ENCODE results near the gene LHFPL3. TPM values are rescaled to one million over a fixed set of nuclear protein-coding genes. Genes with fewer than 3 reads are reported as not detected.

The LHFPL3 gene
- total RNA-seq, 4 donors from 2014 or later = not detected

DNA sequence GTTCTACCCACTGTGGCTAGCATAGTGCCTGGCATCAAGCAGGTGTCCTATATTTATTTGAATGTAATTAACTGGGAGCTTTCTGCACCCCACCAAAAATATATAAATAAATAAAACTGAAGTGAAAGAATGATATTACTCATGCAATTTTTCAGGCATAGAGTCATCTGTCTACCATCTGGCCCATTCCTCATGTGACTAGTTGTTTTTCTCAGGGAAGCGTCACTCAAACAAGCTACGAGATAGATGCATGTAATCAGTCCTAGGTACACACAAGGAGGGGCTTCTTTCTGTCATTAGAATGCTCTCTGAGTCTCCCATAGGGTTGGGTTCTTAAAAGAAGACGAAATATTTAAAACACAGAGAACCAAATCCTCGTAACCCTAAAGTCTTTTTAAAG is 430.1 kb downstream of the LHFPL3 start:
- Histone ChIP-seq H3K4me1 (no peaks in the 10 kb centered on the region), H3K36me3 (no peaks in the 10 kb centered on the region), H3K27me3 (no peaks in the 10 kb centered on the region), H3K27ac (no peak overlapping the region), H3K9me3 (no peaks in the 10 kb centered on the region), H3K4me3 (no peak overlapping the region)
- intact Hi-C loops (cut with DNase I; ENCODE audit: low total_unique reads) = no loop called here
- ATAC-seq (no peak), DNase-seq (no peak)
- no peak for TF ChIP-seq POLR2A (IDR thresholded peaks at IDR 0.05)
- TF ChIP-seq, protein P1, sequence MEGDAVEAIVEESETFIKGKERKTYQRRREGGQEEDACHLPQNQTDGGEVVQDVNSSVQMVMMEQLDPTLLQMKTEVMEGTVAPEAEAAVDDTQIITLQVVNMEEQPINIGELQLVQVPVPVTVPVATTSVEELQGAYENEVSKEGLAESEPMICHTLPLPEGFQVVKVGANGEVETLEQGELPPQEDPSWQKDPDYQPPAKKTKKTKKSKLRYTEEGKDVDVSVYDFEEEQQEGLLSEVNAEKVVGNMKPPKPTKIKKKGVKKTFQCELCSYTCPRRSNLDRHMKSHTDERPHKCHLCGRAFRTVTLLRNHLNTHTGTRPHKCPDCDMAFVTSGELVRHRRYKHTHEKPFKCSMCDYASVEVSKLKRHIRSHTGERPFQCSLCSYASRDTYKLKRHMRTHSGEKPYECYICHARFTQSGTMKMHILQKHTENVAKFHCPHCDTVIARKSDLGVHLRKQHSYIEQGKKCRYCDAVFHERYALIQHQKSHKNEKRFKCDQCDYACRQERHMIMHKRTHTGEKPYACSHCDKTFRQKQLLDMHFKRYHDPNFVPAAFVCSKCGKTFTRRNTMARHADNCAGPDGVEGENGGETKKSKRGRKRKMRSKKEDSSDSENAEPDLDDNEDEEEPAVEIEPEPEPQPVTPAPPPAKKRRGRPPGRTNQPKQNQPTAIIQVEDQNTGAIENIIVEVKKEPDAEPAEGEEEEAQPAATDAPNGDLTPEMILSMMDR (IDR thresholded peaks at IDR 0.05 in 4 of 5, conservative IDR thresholded peaks at IDR 0.05 in 1 of 5) = no peak
- in situ Hi-C loops (cut with MboI; ENCODE audit: low sequenced_read_pairs in 4 of 4) = no loop called here

- Histone ChIP-seq H3K36me3 (no peaks in the 10 kb centered on the region), H3K4me1 (no peaks in the 10 kb centered on the region), H3K27me3 (no peaks in the 10 kb centered on the region), H3K9me3 (no peaks in the 10 kb centered on the region), H3K4me3 (no peak overlapping the region), H3K27ac (no peak overlapping the region)
- in situ Hi-C loops (cut with MboI; ENCODE audit: low sequenced_read_pairs in 4 of 4) = no loop called here
- intact Hi-C loops (cut with DNase I; ENCODE audit: low total_unique reads) = no loop called here
- no peak for TF ChIP-seq POLR2A (IDR thresholded peaks at IDR 0.05)
- TF ChIP-seq, protein P1 (IDR thresholded peaks at IDR 0.05 in 4 of 5, conservative IDR thresholded peaks at IDR 0.05 in 1 of 5) = no peak
- DNase-seq (no peak), ATAC-seq (no peak)
Measured at GRCh38 chr7:104761892-104762291, 433.5 kb downstream of the LHFPL3 start.

DNA sequence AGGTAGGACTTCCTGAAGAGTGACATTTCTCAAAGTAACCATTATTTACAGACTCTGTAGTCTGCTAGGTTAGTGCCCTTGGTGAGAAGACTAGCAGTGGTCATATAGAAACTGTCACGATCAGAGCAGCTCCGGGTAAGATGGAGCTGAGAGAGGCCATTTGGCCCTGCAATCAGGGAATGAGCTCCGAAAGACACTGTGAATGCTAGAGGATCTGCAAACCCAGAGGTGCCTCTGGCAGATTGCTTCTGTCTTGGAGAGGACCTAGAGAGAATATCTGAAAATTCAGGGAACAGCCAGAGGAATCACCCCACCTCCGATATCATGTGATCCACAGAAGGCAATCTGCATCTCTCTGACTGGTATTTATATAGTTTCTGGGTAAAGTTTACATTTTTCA is 438.7 kb downstream of the LHFPL3 start:
- intact Hi-C loops (cut with DNase I; ENCODE audit: low total_unique reads) (no loop called here), in situ Hi-C loops (cut with MboI; ENCODE audit: low sequenced_read_pairs in 4 of 4) (no loop called here)
- Histone ChIP-seq H3K4me3 (no peak overlapping the region), H3K36me3 (no peaks in the 10 kb centered on the region), H3K9me3 (no peaks in the 10 kb centered on the region), H3K27me3 (no peaks in the 10 kb centered on the region), H3K27ac (no peak overlapping the region), H3K4me1 (no peaks in the 10 kb centered on the region)
- no peak for TF ChIP-seq POLR2A (IDR thresholded peaks at IDR 0.05)
- TF ChIP-seq, protein P1 (IDR thresholded peaks at IDR 0.05 in 4 of 5, conservative IDR thresholded peaks at IDR 0.05 in 1 of 5) = no peak
- no peak for DNase-seq
- no peak for ATAC-seq

GRCh38 chr7:104767826-104768536 is 439.6 kb downstream of the LHFPL3 start:
- Histone ChIP-seq H3K27me3 (no peaks in the 10 kb centered on the region), H3K27ac (no peak overlapping the region), H3K4me3 (no peak overlapping the region), H3K4me1 (no peaks in the 10 kb centered on the region), H3K9me3 (no peaks in the 10 kb centered on the region), H3K36me3 (no peaks in the 10 kb centered on the region)
- TF ChIP-seq, protein P1 (IDR thresholded peaks at IDR 0.05 in 4 of 5, conservative IDR thresholded peaks at IDR 0.05 in 1 of 5) = no peak
- TF ChIP-seq POLR2A (IDR thresholded peaks at IDR 0.05) = no peak
- DNase-seq = no peak
- in situ Hi-C loops (cut with MboI; ENCODE audit: low sequenced_read_pairs in 4 of 4) = no loop called here
- intact Hi-C loops (cut with DNase I; ENCODE audit: low total_unique reads) = no loop called here
- no peak for ATAC-seq
